NK-92 treated with Interleukin-12 subunit alpha and Interleukin-12 subunit beta, amount 100 ng/mL, for 24 hours (cell line): Measurements from ENCODE around the gene MAGI2.

Experiments used
- DNase-seq: peaks from one replicate; lab custom pipeline; 2025; lab: John Stamatoyannopoulos, UW

MAGI2 gene

DNA sequence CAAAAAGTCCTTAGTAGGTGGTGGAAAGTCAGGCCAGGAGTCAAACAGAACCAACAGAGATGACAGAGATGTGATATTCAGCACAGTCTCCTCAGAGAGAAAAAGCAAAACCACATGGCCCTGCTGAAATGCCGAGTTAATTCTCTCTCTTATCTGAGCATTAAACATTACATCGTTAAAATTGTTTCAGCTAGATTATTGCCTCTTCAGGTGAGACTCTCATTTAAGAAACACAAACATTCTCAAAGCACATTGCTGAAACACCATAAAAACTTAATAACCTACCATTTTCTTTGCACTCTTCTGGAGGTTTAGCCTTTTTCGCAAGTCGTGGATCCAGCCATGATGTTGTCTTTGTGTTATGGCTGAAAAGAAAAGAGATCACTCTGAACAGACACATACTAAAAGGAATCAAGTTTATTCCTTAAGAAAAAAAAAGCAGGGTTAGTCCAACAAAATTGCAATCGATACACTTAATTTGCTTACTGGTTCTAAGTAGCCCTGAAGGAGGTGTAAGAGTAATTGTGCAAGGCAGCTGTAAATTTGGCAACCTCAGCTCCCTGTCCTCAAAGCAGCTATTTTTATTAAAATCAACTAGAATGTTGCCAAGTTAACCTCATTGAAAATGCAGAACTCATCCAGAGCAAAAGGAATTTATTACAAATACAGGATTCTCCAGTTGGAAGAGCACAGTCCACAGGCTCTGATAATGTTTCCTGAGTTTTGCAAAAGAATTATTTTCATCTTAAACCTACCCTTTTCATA, 963.8 kb downstream of the MAGI2 start:
- DNase-seq, result no peak

DNA sequence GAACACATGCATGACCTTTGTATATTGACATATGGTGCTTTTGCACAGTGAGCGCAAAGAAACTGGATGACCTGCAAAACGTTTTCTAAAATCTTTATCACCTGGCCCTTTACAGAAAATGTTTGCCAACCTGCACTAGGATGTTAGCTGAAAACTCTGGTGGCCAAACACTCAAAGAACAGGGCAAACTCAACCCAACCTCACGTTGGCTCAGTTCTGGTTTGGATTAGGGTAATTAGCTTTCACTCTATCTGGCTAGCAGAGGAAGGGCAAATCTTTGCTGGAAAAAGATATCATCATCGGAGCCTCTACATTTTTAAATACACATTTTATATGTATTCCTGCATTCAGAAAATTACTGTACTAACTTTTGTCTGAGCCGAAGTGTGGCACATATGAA, 966.0 kb downstream of the MAGI2 start:
- no peak for DNase-seq

DNA sequence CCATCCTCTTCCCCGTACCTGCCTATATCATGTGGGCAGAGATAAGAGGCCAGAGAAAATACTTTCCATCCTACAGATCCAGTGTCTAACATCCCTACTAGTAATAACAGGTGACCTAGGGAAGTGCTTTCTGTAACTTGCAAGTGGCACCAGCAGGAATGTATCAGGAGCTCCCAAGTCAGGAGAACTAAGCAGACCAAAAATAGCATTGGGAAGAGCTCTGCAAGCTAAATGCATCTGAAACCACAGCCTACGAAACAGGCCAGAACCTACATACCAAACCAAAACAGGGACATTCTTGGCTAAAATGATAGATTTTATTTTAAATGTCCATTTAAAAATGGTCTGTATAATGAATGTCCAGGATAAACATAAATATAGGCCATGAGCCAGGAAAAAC, 974.1 kb downstream of the MAGI2 start:
- no peak for DNase-seq

DNA sequence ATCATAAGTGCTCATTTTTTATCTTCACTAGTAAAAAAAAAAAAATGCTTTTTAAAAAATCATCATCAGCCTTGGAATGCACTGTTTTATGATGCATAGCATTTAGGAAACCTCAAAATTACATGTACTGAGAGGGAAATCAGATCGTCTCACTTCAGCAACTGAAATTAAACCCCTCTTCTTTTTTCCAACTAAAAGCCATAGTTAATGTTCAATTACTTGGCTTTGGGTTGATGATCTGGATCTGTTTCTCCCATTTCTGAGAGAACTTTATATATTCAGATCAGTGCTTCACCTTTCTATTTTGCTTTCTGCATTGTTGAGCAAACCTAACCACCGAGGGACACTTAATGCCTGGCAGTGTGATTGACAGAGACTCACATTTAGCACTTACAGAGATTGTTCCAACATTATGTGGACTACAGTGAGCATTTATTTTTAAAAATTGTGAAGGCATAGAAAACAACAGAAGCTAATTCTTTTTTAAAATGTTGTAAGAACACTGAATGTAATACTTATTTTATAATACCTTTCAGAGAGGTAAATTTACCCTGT, 976.5 kb downstream of the MAGI2 start:
- no peak for DNase-seq

DNA sequence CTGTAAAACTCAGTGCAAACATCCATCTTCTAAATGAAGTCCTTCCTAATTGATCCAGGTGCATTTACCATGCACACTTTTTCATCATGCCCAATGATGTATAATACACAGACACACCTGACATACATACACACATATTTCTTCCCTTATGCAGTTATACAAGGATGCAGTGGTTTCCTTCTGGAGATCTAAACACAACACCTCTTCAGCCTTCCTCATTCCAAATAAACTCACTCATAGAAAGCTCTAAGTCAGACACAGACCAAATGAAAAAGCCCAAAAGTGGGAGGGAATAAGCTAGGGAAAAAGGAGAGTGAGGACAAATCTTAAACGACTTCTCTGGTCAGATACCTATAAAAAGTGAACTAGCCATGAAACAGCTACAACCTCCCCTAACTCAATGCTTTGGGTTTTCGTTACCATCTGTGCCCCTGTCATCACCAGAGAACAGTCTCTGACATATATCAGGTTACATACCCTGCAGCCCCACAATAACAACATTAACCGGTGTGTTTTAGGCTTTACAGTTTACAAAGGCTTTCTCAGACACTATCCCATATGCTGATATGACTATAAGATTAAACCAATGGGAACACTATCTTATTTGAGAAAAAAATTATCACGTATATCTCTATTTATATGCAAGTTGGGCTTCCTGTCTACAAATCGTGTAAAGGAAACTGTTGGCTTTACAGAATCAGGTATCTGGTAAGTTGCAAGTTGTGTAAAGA, 979.7 kb downstream of the MAGI2 start:
- DNase-seq, result no peak

DNA sequence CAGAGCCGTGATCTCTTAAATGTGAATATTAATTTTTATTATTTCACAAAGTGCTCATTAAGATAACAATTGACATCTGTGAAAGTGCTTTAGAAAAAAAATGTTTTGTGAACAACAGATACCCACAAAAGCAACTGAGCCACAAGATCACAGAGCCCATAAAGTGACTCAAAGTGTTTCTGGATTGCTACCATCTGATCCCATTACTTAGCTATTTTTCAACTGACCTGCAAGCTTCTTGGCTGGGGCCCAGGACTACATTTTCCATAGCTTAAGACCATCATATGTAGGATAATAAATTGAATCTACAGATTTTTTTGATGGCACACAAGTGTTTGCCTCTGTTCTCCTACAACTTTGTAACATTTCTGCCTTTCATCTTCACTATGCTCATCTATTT, 980.4 kb downstream of the MAGI2 start:
- no peak for DNase-seq

DNA sequence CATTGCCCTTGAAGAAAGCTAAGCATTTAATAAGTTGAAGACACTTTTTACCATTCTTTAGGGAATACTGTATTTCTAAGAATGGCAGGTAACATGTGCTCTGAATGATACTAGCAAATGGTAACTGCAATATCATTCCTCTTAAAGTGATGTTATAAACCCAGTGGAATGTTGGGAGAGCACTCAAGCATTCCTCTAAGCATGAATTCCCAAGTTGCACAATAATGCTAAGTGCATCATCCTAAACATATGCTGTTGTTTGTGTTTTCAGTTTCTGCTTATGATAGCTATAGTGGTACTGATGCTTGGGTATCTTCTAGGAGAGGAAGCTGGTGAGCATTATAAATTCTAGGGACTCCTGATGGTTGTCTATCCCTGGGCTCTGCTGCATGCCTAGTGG, 980.9 kb downstream of the MAGI2 start:
- DNase-seq, result no peak

DNA sequence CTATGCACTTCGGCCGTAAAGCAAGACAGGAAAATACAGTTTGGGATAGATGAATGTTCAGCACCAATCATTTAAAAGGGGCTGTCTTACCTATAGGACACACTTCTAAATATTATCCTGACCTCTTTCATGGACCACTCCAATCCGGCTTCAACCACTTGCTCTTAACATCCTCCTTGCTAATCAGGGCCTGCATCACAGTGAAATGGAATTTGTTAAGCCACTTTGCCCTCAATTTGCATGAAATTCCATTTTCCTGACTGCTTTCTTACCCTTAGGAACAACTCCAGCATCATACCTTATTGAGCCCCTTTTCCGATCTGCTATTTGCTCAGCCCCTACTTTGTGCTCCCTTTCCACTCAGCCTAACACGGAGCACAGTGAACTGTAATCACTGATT, 987.6 kb downstream of the MAGI2 start:
- DNase-seq, result no peak

DNA sequence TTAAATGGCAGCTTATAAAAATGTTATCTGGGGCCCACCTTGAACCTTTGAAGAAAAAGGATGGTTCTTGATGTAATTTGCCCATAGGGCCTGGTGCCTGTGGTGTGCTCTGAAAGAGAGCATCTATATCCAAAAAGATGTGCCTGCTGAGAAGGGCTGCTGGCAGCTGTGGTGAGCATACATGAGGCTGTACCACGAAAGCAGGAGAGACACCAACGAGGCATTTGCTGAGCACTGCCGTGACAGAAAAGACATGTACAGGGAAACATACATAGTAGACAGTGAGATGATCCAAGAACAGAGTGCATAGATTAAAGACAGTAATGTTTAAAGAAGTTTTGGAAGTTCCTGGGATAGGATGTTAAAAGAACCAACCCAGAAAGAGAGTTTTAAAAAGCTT, 990.4 kb downstream of the MAGI2 start:
- DNase-seq, result no peak

DNA sequence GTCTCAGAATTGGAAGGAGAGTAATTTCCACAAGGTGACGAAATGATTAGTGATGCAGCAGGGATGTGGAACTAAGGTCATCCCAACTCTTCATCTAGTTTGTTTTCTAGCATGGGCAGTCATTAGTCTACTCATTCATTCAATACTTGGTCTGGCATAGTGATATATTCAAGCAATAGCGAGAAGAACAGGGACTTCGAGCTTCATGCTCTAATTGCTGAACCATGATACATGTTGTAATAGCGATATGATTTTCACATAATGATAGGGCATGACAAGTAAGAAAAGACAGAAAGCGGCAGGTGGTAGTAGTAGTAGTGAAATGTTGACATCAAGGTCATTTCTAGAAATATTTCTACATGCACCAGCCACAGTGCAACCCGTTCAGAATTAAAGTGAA, 1002.8 kb downstream of the MAGI2 start:
- no peak for DNase-seq

DNA sequence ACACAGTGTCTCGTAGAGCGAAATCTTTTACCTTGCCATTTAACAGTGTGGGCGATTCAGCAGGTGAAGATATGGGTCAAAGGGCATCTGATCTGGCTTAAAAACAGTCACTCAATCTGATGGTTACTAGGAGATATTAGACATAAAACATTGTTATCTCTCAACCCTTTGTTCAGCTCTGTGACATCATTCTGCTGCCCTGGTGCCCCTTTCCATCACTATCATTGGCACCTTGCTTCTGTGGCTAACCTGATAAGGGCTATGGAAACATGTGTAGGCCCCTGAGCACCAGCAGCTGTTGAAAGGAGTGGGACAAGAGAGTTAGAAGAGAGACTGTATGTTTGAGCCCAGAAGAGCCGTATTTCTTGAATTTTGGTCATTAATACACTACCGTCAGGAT, 1004.6 kb downstream of the MAGI2 start:
- no peak for DNase-seq

DNA sequence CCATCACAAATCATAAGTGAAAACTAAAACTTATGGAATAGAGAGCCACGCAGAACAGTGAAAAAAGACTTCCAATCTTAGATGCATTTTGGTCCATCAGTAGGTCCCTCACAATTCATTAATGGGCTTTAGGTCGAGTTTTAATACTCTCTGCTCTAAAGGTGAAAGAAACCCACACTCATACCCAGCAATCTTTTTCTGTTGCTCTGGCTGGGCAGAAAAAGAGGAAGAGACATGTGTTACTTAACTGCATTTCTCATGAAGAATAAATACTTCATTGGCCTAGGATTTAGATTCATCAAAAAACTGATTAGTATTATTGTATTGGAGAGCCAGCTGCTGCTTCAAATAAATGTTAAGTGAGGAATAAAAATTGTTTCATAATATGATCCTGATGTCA, 1009.2 kb downstream of the MAGI2 start:
- no peak for DNase-seq

DNA sequence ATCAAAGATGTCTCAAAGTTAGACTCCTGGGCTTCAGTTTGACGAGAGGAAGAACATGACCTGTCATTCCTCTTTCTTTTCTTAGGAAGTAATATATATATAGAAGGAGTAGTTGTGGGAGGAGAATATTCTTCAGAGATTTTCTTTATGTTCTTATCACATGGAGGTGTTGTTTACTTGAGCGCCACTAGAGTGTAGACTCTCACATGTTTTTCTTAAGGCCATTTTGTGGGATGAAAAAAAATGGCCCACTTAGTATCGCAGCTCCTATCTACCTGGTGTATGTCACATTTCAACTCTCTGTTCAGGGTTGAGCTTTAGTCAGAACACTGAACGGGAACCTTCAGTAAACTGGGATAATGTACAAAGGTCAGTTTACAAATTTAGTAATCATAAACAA, 1009.7 kb downstream of the MAGI2 start:
- no peak for DNase-seq

DNA sequence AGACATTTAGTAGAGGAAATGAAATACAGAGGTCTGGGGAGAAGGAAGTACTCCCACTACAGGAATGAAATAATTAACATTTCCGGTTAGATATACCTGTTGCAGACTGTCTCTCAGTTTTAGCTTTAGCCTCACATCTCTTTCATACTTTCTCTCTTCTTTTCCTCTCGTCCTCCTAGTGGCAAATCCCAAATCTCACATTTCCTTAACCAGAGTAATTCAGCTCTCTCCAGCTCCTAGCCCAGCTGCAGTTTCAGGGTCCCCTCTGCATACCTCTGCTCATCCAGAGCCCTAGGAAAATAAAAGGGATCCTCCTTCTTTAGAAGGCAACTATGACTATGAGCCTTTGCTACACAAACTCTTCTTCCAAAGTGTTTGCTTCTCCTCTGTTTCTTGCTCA, 1011.7 kb downstream of the MAGI2 start:
- DNase-seq, result no peak

DNA sequence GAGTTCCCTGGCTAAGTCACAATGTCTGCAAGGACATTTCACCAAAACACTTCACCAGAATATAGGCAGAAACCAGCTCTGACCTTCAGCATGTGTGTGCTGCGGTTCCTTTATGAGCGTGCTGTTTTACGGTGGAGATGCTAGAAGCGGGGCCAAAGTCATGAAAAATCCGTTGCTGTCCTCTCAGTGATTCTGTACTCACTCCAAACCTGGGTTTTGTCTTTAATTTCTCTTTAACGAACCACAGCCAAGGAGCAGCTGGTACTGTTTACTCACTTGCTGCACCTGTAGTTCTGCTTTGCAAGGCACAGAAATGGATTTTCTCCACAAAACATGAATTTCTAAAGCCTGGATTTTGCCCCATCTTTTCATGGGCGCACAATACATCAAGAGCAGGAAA, 1015.0 kb downstream of the MAGI2 start:
- no peak for DNase-seq

DNA sequence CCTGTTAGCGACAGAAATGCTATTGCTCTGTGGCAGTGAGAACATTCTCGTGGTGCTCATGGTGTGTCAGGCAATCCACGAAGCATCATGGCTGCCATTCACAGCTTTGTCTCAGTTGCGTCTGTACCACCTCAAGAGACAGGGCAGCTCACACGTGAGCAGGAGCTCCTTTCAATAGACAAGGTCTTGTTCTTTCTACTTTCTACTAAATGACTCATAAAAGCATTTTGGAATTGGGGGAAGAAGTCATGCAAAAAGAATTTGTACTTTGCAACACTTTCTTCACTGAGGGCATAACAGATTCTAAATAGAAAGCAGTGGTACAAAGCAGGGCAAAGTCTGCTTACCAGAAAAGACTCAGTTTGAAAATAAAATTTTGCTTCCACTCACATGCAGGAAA, 1016.3 kb downstream of the MAGI2 start:
- DNase-seq, result no peak

DNA sequence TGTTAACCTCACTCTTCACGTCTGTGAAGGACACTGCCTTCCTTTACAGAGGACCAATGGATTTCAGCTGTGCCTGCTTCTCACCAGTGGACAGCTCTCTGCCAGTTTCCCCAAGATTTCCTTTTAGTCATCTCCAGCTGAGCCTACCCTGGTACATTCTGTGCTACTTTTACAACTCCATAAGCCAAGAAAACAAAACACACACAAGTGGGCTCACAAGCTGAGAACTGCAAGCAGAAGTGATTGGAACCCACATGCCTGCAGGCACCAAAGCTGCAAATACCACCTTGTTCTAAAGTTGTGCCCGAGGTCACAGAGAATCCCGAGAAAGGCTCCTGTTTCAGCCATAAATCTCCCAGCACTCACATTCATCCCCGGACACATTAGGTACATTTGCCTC, 1018.1 kb downstream of the MAGI2 start:
- no peak for DNase-seq

DNA sequence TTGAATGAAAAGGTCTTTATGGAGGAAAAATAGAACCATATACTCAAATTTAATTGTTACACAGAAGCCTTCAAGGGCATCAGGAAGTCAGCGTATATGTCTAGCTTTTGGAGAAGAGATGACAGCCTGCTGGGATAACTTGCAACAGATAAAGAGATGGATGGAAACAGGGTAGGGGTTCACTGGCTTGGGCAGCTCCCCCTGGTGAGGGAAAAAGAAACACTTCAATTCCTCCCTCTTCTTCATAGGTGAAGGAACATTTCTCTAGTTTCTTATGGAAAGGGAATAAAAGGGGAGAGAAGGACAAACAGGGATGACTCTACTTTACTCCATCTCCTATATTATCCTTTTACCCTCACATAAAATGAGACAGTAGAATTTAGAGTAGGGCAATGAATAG, 1019.2 kb downstream of the MAGI2 start:
- DNase-seq, result no peak

DNA sequence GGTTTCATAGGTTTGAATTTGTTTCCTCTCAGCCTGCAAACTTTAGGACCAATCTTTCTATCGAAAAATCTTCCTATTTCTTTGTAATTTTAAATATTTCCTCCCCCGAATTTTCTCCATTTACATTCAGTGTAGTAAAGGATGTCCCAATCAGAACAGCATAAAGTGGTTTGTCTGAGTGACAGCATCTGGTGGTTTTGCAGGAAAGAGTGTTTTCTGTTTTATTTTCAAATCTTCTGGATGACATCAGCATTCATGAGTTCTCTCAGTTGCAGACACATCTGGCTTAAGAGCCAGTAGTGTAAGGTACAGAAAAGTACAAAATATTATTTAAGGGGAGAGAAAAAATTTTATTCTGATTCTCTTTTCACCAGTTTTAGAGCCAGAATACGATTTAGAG, 1020.0 kb downstream of the MAGI2 start:
- no peak for DNase-seq

DNA sequence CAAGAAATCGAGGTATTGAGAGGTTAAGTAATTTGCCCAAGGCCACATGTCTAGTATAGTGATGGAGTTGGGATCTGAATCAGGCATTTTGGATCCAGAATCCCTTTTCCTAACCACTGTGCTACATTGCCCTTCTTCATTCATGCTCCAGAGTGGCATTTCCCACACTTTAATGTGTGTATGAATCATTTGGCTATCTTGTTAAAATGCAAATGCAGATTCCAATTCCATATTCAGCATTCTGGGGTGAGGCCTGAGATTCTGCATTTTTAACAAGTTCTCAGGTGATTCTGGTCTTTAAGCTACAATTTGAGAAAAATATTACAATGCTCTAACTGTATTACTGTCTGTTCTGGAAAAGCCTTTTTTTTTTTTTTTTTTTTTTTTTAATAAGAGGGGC, 1023.6 kb downstream of the MAGI2 start:
- DNase-seq, result no peak

DNA sequence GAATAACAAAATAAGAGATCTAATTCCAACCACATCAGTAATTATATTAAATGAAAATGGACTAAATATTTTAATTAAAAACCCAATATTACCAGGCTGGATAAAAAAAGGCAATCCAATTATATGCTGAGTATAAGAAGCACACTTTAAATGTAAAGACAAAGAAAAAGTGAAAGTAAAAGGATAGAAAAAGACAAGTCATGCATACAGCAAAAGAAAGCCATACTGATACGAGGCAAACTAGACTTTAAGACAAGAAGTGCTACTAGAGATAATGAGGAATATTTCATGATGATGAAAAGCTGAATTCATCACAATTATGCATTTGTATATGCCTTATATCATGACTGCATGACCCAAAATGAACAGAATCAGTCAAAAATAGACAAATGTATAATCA, 1026.3 kb downstream of the MAGI2 start:
- no peak for DNase-seq

DNA sequence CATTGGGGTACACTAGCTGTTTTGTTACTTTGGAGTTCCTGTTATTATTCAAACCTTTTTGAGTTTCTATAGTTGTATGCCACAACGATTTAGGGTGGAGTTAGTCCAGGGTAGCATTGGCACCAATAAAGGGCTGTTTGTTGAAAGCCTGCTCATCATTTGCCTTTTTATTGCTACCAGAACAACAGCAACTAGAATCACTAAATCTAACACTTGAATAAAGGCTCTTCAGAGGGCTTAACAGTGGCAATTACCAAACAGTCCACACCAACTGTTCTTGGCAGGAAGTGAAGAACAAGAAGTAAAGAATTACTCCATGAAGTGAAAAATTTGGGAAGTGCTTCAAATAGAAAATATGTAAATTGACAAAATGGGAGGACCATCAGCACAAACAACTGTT, 1033.5 kb downstream of the MAGI2 start:
- DNase-seq, result no peak

DNA sequence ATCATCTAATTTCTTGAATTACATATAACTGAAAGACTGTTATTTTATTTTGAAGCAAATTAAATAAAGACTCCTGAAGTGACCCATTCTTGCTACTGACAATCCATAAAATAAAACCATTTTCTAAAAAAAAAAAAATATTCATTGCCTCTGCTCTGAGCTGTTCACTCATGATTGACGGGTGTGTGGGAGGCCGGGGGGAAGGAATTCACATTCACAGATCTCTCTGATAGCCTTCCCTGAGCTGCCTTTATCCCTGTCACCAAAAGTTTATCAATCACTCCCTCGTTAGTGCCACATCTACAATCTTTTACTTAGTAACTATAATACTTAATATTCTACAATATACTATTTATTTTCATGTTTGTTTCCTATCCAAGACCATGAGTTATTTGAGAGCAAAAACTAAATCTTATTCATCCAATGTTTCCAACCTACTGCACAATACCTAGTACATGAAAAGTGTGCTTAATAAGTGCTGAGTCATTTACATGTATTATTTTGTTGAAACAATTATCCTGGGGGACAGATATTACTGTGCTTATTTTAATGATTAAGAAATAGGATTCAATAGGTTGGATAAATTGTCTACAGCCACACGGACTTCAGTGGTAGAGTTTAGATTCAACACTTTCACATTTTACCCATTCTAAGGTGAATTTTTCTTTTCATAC, 1036.2 kb downstream of the MAGI2 start:
- DNase-seq, result no peak
